Fibroblast of lung (primary cell): ENCODE data around the gene NAGLU.

Experiments
- EZH2 ChIP-seq: IDR thresholded peaks from 2 replicates; pipeline ENCODE4 v1.5.1; 2012; ENCODE audit warnings: low read length, control low read depth, mild to moderate bottlenecking; ENCODE audit errors: missing control alignments
- TF ChIP-seq, protein P1 (sequence below), 2 donors: IDR thresholded peaks in 1 of 2; conservative IDR thresholded peaks in 1 of 2; 1 replicate in 1 of 2; 2 replicates in 1 of 2; pipeline ENCODE4 v1.5.1; 2011 to 2012; ENCODE audit warnings: low read length in 2 of 2, control low read depth in 1 of 2, inconsistent platforms in 1 of 2, low read depth in 1 of 2, mild to moderate bottlenecking in 1 of 2

GRCh38 chr17:42560246-42560645 is 24.2 kb downstream of the NAGLU start:
- no peak for TF ChIP-seq EZH2
- TF ChIP-seq, protein P1, sequence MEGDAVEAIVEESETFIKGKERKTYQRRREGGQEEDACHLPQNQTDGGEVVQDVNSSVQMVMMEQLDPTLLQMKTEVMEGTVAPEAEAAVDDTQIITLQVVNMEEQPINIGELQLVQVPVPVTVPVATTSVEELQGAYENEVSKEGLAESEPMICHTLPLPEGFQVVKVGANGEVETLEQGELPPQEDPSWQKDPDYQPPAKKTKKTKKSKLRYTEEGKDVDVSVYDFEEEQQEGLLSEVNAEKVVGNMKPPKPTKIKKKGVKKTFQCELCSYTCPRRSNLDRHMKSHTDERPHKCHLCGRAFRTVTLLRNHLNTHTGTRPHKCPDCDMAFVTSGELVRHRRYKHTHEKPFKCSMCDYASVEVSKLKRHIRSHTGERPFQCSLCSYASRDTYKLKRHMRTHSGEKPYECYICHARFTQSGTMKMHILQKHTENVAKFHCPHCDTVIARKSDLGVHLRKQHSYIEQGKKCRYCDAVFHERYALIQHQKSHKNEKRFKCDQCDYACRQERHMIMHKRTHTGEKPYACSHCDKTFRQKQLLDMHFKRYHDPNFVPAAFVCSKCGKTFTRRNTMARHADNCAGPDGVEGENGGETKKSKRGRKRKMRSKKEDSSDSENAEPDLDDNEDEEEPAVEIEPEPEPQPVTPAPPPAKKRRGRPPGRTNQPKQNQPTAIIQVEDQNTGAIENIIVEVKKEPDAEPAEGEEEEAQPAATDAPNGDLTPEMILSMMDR (conservative IDR thresholded peaks at IDR 0.05 in 1 of 2, IDR thresholded peaks at IDR 0.05 in 1 of 2; ENCODE audit: low read depth in 1 of 2, low read length in 2 of 2) = no peak
